A549 treated with ZK216348 at 1 μM for 4 hours (cell line): ENCODE results near the gene PDE3A. TPM values are rescaled to one million over a fixed set of nuclear protein-coding genes. Genes with fewer than 3 reads are reported as not detected.

ENCODE experiments used
- total RNA-seq: library from RNA; stranded (reverse); fragments of 200-300 nt; extraction: Qiagen RNA extraction; gene quantifications from 5 replicates; pipeline ENCODE4 v1.2.3, GENCODE V29; 2022; ENCODE audit warnings: low read depth

PDE3A gene
- total RNA-seq: 1.8 to 4.4 TPM (median 3.5 TPM) in 5 replicates

GRCh38 chr12:20368114-20368650 is at the start of gene PDE3A:
PDE3A (plus strand) TSS chr12:20368537; CDS start chr12:20369285, 748 bp downstream.

GRCh38 chr12:20695232-20695631 is 326.9 kb downstream of the PDE3A start, which contains the start of gene SLCO1C1:
SLCO1C1 (plus strand) TSS chr12:20695332; CDS start chr12:20699577, 4,245 bp downstream.

